Measurements from ENCODE around the gene SLC26A5.
"Not testable (repeated sequence)": the region's sequence is repeated elsewhere in the genome, so short reads cannot be mapped to it uniquely, and the experiment has no call there.

The SLC26A5 gene, protein sequence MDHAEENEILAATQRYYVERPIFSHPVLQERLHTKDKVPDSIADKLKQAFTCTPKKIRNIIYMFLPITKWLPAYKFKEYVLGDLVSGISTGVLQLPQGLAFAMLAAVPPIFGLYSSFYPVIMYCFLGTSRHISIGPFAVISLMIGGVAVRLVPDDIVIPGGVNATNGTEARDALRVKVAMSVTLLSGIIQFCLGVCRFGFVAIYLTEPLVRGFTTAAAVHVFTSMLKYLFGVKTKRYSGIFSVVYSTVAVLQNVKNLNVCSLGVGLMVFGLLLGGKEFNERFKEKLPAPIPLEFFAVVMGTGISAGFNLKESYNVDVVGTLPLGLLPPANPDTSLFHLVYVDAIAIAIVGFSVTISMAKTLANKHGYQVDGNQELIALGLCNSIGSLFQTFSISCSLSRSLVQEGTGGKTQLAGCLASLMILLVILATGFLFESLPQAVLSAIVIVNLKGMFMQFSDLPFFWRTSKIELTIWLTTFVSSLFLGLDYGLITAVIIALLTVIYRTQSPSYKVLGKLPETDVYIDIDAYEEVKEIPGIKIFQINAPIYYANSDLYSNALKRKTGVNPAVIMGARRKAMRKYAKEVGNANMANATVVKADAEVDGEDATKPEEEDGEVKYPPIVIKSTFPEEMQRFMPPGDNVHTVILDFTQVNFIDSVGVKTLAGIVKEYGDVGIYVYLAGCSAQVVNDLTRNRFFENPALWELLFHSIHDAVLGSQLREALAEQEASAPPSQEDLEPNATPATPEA

DNA sequence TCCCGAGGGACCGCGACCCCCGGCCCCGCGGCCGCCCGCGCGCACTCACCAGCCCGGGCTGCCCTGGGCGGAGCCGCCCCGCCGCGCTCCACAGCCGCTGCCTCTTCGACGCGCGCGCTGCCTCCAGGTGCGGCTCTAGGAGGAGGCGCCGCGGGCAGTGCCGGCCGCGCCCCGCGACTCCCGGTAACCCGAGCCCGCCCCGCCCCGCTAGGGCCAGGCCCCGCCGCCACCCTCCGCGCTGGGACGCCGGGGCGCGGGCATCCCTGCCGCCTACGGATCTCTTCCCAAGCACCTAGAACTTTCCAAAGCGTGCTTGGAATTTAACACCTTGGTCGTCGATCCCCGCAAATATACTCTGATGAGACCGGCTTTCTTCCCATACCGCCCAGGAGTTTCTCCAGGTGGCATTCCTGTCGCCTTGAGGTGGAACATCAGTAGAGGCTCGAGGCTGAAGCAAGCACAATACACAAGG lies at the start of gene SLC26A5:
SLC26A5 (minus strand) TSS at position 159 of the 472 bp plus-strand sequence. CDS start 24,693 bp downstream, outside the sequence.
- DNase-seq, result no peak

DNA sequence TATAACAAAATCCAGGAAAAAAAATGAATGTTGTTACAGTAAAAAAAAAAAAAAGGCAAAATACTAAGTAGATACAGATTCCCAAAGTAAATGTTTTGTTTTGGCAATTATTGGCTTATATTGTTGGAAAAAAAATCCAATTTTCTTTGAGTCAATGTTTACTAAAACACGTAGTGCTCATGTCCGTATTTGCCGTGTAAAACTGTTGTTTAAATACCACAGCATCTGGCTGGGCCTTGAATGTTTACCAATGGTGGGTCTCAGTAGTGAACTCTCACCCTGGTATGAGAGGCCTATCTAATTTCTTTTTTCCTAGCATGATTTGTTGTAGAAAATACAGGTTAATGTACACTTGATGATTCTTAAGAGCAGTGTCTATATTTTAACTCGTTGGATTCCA lies 41.4 kb upstream of the SLC26A5 start:
- DNase-seq, result no peak

DNA sequence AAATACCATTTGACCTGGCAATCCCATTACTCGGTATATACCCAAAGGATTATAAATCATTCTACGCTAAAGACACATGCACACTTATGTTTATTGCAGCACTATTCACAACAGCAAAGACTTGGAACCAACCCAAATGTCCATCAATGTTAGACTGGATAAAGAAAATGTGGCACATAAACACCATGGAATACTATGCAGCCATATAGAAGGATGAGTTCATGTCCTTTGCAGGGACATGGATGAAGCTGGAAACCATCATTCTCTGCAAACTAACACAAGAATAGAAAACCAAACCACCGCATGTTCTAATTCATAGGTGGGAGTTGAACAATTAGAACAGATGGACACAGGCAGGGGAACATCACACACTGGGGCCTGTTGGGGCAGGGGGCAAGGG lies 40.9 kb upstream of the SLC26A5 start:
- DNase-seq, result not testable (repeated sequence)

DNA sequence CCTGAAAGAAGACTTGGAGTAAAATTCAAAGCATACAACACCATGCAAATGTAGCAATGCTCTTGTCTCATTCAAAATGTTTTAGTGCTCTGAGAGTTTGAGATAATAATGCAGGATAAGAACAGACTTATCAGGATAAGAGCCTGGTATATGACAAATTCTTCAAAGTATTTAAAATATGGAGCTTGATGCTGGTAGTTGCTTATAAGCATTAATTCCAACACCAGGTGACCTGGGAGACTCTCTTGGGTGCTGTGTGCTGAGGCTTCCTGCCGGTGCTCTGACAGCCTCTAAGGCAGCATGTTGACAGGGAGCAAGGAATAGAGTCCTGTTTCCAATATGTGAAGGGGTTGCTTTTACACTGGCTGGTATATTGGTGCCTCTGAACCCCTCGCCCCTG lies 34.8 kb upstream of the SLC26A5 start:
- DNase-seq, result no peak

DNA sequence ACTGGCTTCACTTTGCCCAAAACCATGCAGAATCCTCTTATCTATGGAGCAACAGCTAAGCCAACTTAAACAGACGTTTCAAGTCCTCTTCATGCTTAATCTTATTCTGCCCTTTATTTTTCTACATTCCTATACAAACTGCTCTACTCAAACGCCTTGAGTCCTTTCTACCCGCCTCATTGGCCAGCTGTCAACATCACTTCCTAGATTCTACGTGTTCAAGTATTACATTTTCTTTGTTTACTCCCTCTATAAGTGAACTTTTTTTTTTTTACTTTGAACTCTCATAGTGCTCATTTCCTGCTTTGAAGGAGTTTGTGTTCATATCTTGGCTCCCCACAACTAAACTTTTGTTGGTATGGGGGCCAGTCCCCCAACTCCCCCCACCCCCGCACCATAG lies 28.9 kb upstream of the SLC26A5 start:
- no peak for DNase-seq

DNA sequence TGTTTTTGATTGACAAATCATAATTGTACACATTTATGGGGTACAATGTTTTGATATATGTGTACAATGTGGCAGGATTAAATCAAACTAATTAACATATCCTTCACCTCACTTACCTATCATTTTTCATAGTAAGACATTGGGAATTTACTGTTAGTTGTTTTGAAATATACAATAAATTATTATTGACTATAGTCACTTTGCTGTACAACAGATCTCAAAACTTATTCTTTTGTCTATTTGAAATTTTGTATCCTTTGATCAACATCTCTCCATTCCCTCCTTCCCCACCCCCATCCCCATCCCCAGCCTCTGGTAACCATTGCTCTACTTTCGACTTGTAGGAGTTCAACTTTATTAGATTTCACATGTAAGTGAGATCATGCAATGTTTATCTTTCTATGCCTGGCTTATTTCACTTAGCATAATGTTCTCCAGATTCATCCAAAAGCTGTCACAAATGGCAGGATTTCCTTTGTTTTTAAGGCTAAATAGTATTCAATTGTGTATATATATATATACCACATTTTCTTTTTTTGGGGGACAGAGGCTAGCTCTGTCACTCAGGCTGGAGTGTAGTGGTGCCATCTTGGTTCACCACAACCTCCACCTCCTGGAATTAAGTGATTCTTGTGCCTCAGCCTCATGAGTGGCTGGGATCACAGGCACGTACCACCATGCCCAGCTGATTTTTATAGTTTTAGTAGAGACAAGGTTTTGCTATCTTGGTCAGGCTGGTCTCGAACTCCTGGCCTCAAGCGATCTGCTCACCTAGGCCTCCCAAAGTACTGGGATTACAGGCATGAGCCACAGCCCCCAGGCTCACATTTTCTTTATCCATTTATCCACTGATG lies 23.3 kb upstream of the SLC26A5 start:
- no peak for DNase-seq

DNA sequence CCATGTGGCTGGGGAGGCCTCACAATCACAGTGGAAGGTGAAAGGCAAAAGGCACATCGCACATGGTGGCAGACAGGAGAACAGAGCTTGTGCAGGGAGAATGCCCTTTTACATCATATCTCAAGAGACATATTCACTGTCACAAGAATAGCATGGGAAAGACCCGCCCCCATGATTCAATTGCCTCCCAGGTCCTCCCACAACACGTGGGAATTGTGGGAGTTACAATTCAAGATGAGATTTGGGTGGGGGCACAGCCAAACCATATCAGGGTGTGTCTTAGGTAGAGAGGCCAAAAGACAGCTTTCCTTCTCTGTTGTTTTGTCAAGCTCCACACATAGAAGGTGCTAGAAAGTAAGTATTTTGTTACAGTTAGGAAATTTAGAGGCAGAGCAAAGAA lies 20.8 kb upstream of the SLC26A5 start:
- no peak for DNase-seq

DNA sequence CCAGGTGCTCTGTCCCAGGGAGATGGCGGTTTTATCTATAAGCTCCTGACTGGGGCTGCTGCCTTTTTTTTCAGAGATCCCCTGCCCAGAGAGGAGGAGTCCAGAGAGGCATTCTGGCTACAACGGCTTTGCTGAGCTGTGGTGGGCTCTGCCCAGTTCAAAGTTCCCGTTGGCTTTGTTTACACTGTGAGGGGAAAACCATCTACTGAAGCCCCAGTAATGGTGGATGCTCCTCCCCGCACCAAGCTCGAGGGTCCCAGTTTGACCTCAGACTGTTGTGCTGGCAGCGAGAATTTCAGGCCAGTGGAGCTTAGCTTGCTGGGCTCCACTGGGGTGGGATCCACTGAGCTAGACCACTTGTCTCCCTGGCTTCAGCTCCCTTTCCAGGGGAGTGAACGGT lies 16.4 kb upstream of the SLC26A5 start:
- DNase-seq, result no peak

DNA sequence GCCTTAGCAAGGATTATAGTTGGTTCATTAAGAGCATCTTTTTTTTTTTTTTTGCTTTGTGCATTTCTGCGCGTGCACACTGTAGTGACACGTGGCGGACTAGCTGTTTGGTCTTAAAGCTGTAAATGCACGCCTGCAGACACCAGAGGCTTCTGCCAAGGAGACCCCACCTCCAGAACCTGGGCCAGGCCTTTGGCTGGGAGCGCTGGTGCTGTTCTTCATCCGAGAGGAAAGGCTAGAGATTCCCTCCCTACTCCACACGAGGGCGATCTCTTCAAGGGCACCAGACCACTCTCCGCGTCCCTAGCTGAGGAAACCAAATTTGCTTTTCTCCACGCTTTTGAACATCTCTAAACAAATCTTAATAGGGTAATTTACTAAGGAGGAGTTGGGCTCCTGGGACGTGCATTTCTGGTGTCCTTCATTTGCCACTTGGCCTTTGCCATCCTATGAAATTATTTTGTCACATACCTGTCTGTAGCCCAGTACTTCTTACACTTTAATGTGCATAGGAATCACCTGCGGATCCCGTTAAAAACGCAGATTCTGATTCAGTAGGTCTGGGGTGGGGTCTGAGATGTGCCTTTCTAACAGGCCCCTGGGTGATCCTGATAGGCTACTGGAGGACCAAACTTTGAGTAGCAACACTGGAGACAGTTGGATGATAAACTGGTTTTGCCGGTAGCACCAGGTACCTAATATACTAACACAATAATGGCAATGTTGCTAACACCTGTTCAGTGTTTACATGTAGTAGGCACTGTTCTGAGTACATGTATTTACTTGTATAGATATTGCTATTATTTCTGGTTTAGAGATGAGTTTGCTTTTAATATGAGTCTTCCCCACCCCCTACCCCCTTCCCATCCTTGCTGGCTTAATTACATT lies 1.3 kb upstream of the SLC26A5 start:
- DNase-seq, result peak; percentile 12

DNA sequence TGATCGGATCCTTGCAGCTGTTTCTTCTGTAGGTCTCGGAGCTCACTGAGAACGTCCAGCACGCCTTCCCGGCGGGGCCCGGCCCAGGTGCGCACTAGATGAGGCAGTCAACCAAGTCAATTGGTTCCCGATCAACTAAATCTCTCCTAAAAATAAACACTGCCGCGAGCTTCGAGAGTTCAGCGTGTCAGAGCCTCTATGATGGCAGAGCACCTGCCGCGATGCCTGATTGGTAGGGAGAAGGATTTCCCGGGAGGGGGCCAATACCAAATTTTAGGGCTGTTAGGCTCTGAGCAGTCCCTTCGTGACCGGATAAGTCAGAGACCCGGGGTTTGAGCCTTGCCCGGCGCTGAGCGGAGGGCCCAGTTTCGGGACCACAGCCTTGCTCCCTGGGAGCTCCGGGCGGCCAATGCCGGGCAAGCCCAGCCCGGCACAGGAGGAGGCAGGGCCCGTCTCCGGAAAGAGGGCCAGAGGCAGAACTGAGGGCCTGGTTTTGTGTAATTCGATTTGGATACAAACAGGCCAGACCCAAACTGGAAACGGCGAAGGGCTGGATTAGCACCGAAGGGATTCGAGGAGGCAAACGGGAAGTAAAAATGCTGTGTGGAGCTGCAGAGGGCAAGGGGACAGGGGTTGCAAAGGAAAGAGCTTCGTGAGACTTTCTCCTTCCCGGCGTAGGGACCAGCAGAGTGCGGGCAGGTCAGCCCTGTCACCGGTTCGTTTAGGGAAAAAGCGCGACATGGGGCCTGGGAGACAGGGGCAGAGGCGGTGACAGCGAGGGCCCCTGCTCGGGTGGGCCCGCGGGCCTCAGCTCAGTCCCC lies 569 bp downstream of the SLC26A5 start:
- DNase-seq, result no peak

DNA sequence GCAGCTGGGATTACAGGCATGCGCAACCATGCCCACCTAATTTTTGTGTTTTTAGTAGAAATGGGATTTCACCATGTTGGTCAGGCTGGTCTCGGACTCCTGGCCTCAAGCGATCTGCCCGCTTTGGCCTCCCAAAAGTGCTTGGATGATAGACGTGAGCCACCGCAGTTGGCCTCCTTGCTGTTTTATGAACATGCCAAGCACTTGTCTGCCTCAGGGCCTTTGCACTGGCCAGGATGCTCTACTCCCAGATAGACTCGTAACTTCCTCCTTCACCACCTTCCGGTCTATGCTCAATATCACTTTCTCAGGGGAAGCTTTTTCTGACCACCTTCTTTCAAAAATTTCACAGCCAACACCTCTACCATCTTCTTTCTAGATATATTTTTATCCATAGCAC lies 6.3 kb downstream of the SLC26A5 start:
- DNase-seq, result no peak

DNA sequence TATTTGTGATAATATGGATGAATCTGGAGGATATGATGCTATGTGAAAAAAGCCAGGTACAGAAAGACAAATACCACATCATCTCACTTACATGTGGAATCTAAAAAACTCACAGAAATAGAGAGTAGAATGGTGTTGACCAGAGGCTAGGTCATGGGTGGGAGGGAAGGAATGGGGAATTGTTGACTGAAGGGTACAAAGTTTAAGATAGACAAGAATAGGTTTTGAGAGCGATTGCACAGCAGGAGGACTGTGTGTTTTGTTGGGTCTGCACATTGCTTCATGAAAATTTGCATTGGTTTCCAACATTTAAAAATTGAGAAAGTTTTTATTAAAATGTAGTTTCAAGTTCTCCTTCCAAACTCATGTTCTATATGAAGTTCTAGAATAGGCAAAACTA lies 8.4 kb downstream of the SLC26A5 start:
- no peak for DNase-seq

DNA sequence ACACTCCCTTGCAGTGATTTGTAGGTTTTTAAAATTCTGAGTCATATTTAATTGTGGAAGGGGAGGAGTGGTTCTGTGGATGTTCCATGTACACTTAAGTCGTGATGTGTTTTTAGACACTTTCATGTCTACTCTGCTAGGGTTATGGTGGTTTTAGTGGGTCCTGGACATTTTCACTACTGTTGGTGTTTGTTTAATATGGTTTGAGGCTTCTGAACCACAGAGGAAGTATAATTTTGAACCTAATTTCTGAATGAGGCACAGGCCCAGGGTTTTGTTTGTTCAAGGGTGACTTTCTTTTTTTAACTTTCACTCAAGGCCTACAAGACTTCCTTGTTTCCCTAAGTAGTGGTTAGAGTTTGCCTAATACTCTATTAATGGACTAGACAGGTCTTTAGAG lies 13.3 kb downstream of the SLC26A5 start:
- DNase-seq, result no peak

DNA sequence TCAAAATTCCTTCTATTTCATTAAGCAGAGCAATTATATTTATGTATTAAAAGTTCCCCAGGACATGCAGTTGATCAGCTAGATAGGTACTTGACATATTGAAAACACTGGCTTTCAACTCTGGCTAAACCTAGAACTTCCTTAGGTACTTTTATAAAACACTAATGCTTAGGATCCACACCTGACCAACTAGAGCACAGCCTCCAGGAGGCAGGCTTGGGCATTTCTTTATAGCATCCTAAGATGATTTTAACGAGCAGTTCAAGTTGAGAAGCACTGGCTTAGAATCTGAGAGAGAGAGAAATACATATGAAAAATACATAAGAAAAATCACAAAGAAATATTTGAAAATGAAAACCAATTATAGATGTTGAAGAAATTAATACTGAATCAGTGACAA lies 20.8 kb downstream of the SLC26A5 start:
- DNase-seq, result no peak

DNA sequence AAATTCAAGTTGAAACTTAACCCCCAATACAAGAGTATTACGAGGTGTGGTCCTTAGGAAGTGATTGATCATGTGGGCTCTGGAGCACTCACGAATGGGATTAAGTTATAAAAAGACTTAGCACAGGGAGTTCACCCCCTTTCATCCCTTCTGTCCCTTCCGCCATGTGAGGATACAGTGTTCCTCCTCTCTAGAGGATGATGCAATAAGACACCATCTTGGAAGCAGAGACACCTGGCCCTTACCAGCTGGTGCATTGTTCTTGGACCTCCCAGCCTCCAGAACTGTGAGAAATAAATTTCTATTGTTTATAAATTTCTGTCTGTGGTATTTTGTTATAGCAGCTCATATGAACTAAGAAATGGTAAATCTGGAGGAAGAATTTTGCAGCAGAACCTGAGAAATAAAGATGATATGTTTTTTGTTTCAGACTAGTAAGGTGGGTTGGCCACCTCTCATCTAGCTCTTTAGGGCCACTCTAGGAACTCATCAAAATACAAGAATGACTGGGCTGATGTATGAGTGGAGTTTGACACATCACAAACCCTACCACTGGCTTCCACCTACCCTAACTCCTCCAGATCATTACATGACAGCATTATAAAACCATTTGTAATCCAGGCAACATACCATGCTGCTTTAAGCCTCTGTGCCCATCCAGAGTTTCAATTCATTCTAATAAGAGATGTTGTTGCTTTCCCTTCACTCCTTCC lies 22.4 kb downstream of the SLC26A5 start:
- no peak for DNase-seq

DNA sequence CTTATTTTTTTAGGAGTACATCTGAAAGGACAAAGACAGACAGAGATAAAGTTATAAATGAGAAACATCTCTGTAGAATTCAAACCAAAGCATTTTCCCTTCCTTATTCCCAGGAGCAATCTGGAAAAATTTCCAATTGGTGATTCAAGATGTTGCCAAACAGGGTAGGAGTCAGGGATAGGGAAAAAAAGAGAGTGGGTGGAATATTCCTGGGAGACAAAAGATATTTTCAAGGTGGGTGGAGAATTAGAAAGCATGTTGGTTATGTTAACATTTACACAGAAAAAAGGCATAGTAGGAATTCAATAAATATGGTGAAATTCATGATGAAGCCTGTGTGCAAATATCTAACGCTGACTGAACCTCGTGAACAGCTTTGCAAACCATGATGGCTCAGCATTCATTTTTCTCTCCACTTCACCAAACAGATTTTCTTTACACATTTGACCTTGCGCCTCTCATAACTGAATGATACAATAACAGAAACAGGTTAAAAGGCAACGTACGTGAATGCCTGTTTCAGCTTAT lies 25.1 kb downstream of the SLC26A5 start:
- DNase-seq, result no peak

DNA sequence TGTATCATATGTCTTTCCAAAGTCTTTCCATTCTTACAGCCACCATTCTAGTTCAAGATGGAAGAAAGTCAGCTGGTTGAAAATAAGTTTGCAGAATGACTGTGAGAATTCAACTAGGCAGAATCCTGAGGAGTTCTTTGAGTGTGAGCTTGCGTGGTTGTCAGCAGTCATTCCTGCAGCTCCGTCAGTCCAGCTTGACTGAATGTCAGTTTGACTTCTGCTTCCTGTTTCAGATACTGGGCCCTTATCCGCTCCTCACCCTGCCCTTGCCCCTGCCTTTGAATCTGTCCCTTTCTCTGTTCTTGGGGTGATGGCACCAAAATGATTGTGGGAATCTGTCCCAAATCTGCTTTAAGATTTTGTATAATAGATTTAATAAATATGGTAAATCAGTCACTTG lies 27.8 kb downstream of the SLC26A5 start:
- no peak for DNase-seq

DNA sequence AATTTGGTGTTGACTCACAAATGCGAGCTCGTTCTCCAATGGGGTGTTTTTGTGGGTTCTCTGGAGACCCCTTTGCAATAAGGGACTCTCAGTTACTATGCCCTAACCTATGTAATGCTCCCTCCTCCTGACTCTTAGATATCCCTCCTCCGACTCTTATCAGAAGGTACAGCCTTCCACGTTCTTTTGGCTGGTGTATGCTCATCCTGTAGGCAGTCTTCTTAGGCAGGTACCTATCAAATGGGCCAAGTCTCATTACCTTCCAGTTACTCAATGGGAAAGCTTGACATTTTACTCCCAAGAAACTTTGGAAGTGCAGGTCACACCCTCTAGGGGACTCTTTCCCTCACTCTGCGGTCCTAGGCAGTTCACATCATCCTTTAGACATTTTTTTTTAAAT lies 32.6 kb downstream of the SLC26A5 start:
- DNase-seq, result no peak

DNA sequence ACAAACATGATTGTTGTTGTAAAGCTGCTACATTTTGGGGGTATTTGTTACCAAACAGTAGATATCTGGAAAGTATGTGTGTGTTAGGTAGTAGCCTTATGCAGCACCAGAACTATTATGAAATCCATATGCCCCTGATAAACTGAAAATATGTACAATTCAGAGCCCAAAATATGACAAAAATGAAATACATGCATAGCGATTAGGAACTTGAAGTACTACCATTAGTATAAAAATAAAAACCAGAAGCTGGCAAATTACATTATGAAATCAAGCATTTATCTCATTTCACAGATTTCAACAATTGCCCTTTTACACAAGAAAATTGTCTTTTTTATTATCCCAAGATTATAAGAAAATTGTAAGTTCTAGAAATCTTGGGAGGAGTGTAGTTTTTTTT lies 33.9 kb downstream of the SLC26A5 start:
- no peak for DNase-seq
